Mononuclear cell (primary cell): ENCODE results near the gene CACNA2D4. TPM values are rescaled to one million over a fixed set of nuclear protein-coding genes. Genes with fewer than 3 reads are reported as not detected.

ENCODE experiments used
- H3K27me3 ChIP-seq: 2 replicates; pipeline ENCODE4 v1.6.0; 2011; ENCODE audit warnings: low read length, control low read depth; ENCODE audit not compliant: insufficient read depth
- H3K4me1 ChIP-seq: 2 replicates; pipeline ENCODE4 v1.5.1; 2011; ENCODE audit warnings: mild to moderate bottlenecking, low read length, control low read depth; ENCODE audit not compliant: insufficient read depth
- H3K4me3 ChIP-seq: 2 replicates; pipeline ENCODE4 v1.5.1; 2011; ENCODE audit warnings: mild to moderate bottlenecking, low read length, moderate library complexity
- H3K9me3 ChIP-seq: 2 replicates; pipeline ENCODE4 v1.5.1; 2011; ENCODE audit warnings: low read depth, mild to moderate bottlenecking, control low read depth, low read length
- total RNA-seq: library from RNA; depleted of rRNA; stranded (reverse); fragments of >200 nt; gene quantifications from one replicate; pipeline ENCODE4 v1.2.3, GENCODE V29; 2012

CACNA2D4 gene
- total RNA-seq, 1 donor = 17.2 TPM

DNA sequence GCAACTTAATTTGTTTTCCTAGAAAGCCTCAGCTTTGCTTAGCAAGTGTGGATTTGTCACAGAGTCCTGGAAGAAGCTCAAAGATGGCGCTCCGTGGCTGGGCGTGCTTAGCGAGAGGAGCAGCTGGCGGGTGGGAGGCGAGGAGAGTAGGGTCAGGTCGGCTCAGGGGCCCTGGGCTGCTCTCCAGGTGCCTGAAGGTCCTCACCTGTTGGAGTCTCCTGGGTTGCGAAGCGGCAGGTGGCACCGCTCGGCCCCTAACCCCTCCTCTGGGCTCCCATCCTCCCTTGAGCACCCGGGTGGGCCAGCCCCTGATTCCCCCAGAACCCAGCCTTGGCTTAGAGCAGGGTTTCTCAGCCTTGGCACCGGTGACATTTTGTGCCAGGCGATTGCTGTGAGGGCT lies 73.0 kb downstream of the CACNA2D4 start:
- Histone ChIP-seq H3K9me3 (no peaks in the 10 kb centered on the region), H3K4me1 (peaks cover 5% of the 10 kb centered on the region), H3K27me3 (no peaks in the 10 kb centered on the region), H3K4me3 (no peak overlapping the region)

DNA sequence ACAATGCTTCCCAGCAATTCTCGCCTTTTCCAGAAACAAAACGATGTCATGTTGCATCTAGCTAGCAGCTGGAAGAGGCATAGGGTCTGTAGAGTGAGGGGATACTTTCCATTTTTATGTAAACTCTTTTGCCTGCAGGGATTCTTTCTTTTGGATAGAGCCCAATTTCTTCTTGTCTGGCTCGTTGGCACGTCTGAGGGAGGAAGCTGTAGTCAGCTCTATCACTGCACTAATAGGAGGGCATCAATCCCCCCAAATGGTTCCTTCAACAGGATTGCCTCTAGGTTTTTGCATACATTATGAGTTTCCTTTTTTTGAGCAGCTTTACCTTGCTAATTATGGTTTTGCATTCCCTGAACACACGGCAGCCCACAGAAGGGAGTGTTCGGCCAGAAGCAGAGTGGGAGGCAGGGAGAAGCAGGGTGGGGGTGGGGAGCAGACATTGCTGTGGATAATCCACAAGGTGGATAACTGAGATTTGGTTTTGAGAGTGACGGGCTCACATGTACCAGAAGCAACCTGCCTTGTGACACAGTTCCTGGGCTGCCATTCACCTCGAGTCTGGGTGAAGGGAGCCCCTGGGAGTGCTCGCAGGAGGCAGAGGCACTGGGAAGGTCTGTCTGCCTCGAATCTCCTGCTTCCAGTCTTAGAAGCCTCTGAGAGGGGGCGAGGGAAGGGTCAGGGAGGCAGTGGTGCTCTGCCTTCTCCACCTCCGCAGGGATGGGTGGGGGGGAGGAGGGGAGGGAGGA lies 73.6 kb downstream of the CACNA2D4 start:
- H3K9me3 ChIP-seq = no peaks in the 10 kb centered on the region
- peaks cover 5% of the 10 kb centered on the region for H3K4me1 ChIP-seq
- H3K4me3 ChIP-seq = no peak overlapping the region
- H3K27me3 ChIP-seq = no peaks in the 10 kb centered on the region

DNA sequence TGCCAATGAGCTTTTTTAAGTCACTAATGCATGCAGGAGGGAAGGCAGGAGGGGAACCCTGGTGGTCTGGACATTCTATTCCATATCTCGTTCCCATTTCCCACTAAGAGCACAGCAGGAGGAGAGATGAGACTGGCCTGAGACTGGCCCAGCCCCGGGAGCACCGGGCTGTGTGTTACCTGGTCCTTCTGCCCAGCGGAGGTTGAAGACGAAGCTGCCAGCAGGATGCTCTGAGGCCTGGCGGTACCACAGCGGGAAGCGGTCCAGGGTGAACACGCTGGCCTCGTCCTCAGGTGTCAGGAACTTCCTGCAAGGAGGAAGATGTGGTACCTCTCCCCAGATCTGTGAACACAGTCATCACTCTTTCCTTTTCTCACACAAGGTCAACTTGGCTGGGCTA lies 74.2 kb downstream of the CACNA2D4 start:
- no peaks in the 10 kb centered on the region for H3K9me3 ChIP-seq
- no peak overlapping the region for H3K4me3 ChIP-seq
- peaks cover 5% of the 10 kb centered on the region for H3K4me1 ChIP-seq
- H3K27me3 ChIP-seq = no peaks in the 10 kb centered on the region

DNA sequence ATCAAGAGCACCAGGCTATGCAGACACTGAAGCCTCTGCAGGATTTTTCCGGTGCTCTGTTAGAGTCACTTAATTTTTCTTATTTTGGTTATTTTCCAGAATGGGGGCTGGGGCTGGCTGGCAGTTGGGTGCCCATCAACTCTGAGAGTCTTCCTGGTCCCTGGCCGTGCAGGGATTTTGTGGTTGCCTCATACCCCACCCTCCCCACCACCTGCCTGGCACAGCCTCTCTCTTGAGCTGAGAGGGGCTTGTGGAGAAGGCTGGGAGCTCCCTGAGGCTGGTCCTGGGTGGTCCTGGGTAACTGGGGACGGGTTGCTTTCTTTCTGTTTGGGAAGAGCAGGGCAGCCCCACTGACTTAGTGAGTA lies 74.8 kb downstream of the CACNA2D4 start:
- H3K4me1 ChIP-seq = peaks cover 5% of the 10 kb centered on the region
- no peaks in the 10 kb centered on the region for H3K27me3 ChIP-seq
- no peaks in the 10 kb centered on the region for H3K9me3 ChIP-seq
- H3K4me3 ChIP-seq = no peak overlapping the region

DNA sequence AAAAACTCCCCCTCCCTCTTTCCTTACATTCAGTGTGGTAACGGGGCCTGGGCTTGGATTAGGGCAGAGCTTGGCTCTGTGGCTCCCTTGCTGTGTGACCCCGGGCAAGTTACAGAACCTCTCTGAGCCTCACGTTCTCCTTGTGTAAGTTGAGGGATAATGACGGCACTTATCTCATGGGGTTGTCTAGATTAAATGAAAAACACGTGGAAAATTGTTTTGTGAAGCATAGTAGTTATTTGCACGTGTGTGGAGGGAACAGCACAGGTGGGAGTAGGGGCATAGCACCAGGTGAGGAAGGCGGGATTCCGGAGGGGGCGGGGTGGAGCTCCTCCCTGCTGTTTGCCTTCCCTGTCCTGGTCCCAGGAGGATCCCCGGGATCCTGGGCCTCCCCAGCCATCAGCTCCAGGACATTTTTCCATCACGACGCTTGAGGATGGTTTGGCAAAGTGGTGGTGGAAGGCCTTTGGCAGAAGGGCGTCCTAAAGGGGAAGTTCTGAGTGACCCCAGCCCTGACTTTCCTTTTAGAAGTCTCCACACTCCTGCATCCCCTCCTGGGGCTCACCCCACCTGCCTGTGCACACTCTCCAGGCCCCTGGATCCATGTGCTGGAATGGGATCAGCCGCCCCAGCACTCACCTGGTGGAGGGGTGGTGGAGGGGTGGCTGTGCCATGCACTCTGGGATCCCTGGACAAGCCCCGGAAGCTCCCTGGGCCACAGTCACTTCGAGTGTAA lies 75.4 kb downstream of the CACNA2D4 start:
- H3K4me3 ChIP-seq = no peak overlapping the region
- no peaks in the 10 kb centered on the region for H3K9me3 ChIP-seq
- H3K27me3 ChIP-seq = no peaks in the 10 kb centered on the region
- H3K4me1 ChIP-seq = peaks cover 5% of the 10 kb centered on the region

DNA sequence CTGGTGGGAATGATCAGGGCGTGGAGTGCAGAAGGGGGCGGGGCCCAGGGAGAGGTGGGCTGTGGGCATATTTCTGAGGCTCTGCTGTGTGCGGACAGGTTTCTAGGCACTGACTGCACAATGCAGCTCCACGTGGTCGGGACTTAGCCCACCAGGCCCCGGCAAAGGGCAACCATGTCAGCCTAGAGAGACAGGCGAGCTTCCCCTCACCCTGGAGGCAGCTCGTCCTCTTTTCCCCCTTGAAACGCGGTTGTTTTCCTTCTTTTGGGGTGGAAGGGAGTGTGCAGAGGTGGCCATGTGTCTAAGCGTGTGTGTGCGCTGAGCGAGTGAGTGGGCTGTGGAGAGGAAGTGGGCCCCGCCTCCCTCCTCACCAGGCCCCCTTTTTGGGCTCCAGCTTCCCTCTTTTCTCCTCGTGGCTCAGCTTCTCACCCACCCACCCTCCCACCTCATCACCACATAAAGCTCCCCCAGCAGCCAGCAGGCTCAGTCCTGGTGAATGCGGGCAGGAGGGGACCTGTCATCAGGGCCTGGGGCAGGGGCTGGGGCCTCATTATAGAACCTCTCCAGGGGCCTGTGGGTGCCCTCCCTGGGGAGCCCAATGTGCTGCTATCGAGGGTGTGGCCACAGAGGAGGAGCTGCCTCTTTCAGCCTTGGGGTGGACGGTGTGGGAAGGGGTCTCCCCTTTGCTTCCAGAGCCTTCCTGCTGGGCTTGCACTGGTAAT lies 76.1 kb downstream of the CACNA2D4 start:
- H3K4me1 ChIP-seq = peaks cover 5% of the 10 kb centered on the region
- H3K9me3 ChIP-seq = no peaks in the 10 kb centered on the region
- H3K27me3 ChIP-seq = no peaks in the 10 kb centered on the region
- H3K4me3 ChIP-seq = no peak overlapping the region

DNA sequence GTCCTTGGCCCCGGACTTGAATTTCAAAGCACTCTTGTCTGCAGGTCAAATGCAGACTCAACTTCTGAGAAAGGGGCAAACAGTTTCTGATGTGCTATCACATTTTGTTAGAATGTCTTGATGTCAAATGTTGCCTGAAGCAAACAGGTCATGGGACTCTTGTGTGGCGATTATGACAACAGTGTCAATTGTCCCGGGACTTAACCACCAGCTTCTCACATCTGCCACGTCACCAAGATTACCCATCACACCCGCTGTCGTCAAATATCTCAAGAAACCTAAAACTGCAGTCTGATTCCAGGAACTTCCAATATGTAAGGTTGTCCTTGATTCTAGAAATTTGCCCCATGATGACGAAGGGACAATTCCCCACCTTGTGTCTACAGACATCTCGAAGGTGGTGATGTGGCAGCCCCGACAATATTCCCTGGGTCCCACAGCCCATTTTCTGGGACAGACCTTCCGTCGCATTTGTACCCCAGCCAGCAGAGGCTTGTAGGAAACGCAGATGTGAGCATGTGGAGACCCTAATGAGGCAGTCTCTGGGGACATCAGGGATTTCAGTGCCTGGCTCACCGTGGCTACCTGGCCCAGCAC lies 76.8 kb downstream of the CACNA2D4 start:
- H3K27me3 ChIP-seq = no peaks in the 10 kb centered on the region
- H3K4me1 ChIP-seq = peaks cover 5% of the 10 kb centered on the region
- no peaks in the 10 kb centered on the region for H3K9me3 ChIP-seq
- H3K4me3 ChIP-seq = no peak overlapping the region

DNA sequence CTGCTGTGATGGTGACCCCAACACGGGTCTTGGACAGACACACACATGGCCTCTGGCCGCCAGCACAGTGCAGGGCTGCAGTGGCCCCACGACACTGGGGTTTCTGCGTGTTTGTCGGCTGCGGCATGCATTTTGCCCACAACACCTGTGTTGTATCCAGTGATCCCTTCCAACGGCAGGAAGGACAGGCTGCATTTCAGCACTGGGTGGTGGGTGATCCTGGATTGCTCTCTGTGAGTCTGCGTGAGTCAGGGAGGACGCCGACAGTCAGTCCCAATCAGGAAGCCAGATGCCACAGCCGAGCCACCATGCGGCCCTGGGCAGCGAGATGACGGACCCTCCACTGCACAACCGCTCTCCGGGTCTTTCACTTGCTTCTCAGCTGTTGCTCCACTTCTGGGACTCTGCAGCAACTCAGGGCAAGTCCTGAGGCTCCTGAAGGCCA lies 77.4 kb downstream of the CACNA2D4 start:
- Histone ChIP-seq H3K4me3 (no peak overlapping the region), H3K4me1 (peaks cover 5% of the 10 kb centered on the region), H3K27me3 (no peaks in the 10 kb centered on the region), H3K9me3 (no peaks in the 10 kb centered on the region)

DNA sequence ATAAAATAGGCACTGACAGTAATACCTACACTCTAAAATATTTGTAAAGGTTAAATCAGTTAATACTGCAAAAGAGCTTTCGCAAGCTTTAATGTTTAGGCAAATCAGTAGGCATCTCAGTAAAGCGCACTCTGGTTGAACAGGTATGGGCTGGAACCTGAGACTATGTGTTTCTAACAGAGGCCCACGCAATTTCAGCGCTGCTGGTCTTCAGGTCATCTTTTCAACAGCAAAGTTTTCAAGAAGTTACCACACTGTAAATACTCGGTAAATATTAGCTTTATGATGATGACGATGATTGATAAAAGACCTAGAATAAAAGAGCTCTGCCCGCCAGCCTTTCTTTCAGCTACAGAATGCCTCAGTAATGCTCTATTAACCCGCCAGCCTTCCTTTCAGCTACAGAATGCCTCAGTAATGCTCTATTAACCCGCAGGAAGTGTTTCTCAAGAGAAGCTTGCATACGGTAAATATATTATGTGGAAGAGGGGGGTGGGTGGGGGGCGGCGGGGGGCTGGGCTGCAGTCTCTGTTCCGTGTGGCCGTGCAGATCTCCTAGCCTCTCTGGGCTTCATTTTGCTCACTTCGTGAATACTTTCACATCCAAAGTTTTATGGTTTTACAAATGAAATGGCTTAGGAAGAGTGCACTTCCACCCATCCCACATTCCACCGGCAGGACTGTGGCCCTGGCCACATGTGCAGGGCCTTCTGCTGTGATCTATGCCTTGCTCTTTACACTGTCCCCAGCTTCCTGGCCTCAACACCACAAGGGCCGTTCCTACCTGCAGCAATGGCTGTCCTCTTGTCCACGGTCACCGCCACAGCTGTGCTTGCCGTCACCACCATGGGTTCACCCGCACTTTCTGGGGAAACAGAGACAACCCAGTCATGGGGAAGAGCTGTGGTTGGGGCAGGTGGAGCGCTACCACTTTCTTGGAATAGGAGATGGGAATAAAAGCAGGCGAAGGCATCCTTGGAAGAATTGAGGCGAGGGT lies 78.2 kb downstream of the CACNA2D4 start:
- H3K4me1 ChIP-seq = peaks cover 5% of the 10 kb centered on the region
- no peak overlapping the region for H3K4me3 ChIP-seq
- H3K27me3 ChIP-seq = no peaks in the 10 kb centered on the region
- H3K9me3 ChIP-seq = no peaks in the 10 kb centered on the region

DNA sequence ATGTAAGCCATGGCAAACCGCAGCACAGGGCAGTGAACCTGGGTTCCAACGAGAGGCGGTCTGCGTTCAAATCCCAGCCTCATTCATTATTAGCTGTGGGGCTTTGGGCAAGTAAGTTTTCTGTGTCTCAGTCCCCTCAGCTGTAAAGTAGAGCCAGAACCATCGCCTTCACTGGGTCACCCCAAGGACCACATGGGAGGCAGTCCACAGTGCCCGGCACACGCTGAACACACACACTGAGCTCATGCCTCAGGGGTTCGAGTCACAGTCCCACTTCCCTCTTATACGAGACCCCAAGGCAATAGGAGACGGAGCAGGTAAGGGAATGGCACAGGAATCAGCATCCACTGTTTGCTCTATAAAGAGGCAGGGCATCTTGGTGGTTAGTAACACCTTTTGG lies 79.0 kb downstream of the CACNA2D4 start:
- H3K27me3 ChIP-seq = no peaks in the 10 kb centered on the region
- H3K4me1 ChIP-seq = peaks cover 5% of the 10 kb centered on the region
- no peaks in the 10 kb centered on the region for H3K9me3 ChIP-seq
- H3K4me3 ChIP-seq = no peak overlapping the region

DNA sequence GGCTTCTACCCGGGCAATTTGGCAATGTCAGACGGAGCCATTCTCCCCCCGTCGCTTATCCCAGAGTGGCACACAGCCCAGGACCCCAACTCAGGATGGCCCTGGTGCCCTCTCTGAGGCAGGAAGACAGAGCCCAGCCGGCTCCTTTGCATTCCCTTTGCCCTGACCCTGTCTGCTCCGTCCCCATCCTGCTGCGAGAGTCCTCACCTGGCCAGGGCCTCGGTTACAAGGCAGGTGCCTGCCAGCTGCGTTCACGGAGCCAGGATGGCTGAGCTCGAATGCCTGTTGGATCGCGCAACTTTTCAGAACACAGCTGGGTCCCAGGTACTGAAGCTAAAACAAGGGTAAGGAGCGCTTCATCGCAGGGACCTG lies 79.5 kb downstream of the CACNA2D4 start:
- H3K27me3 ChIP-seq = no peaks in the 10 kb centered on the region
- no peak overlapping the region for H3K4me3 ChIP-seq
- peaks cover 5% of the 10 kb centered on the region for H3K4me1 ChIP-seq
- no peaks in the 10 kb centered on the region for H3K9me3 ChIP-seq

DNA sequence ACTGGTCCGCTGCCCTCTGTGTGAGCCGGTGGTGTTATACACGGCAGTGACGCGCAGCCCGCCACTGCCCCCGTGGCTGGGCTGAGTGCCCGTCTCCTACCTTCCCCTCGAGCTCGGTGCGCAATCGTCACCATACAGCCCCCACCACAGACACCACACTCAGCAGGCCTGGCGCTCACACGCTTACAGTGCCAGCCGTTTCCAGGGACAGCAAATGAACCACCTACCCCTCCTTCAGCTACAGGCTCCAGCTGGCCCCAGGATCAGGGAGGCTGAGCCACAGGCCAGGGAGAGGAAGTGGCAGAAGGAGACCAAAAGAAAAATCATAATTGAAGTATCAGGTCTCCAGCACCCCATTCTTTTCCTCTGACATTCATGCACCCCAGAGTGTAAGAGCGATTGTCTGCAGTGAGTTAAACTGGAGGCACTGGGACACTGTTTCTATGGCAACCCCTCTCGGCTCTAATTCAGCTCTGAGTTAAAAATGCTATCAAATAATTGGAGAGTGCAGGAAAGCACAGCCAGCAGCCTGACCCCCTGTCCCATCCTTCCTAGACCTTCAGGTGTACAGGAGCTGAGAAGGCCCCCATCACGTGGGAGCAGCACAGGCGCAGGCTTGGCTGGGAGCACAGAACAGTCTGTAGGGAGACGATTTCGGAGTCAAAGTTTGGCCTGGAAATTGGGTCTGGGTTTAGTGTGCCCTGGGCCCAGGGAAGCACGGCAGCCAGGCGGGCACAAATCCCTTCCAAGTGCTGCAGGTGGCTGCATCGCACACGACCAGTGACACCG lies 80.1 kb downstream of the CACNA2D4 start:
- H3K4me1 ChIP-seq = peaks cover 5% of the 10 kb centered on the region
- no peaks in the 10 kb centered on the region for H3K27me3 ChIP-seq
- no peak overlapping the region for H3K4me3 ChIP-seq
- H3K9me3 ChIP-seq = no peaks in the 10 kb centered on the region

DNA sequence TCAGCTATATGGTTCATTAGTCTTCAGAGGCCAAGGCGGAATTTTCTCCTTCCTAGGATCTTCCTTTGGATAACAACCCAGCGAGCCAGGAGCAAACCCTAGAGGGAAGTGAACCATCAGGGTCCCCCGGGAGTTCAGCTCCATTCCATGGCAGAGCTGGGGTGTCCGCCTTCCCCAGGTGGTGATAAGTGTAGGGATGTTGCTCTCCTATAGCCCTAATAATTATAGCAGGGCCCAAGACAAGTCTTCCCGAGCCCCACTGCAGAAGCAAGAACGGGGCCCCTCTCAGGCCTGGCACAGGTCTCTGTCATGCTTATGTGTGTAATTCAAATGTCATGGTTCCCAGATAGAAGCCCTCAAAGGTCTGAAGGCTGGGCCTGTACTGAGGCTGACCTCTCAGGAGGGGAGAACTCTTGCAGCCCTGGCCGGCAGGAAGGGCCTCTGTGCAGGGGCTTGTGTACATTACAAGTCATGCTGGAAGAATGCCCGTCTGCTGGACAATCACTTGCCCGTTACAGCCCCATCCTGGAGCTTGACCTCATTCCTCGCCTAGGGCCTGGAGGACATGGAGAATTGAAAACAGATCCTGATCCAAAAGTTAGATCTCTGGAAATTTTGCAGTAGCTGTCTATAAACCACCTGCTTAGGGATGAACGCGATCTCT lies 80.8 kb downstream of the CACNA2D4 start:
- H3K4me3 ChIP-seq = no peak overlapping the region
- H3K4me1 ChIP-seq = peaks cover 5% of the 10 kb centered on the region
- no peaks in the 10 kb centered on the region for H3K9me3 ChIP-seq
- no peaks in the 10 kb centered on the region for H3K27me3 ChIP-seq
